HG02870 (cell line): ENCODE measurements around the gene METTL16.
"Not testable (repeated sequence)": the region's sequence is repeated elsewhere in the genome, so short reads cannot be mapped to it uniquely, and the experiment has no call there.

ENCODE experiments used
- ATAC-seq: cut with Tn5 transposase; IDR thresholded peaks from one replicate; pipeline ENCODE4 v1.9.1; 2021; ENCODE audit warnings: mild to moderate bottlenecking, moderate library complexity; ENCODE audit not compliant: unreplicated experiment

METTL16 gene, protein sequence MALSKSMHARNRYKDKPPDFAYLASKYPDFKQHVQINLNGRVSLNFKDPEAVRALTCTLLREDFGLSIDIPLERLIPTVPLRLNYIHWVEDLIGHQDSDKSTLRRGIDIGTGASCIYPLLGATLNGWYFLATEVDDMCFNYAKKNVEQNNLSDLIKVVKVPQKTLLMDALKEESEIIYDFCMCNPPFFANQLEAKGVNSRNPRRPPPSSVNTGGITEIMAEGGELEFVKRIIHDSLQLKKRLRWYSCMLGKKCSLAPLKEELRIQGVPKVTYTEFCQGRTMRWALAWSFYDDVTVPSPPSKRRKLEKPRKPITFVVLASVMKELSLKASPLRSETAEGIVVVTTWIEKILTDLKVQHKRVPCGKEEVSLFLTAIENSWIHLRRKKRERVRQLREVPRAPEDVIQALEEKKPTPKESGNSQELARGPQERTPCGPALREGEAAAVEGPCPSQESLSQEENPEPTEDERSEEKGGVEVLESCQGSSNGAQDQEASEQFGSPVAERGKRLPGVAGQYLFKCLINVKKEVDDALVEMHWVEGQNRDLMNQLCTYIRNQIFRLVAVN

GRCh38 chr17:2511462-2512369 lies at the start of gene METTL16:
Gene METTL16 (minus strand): TSS chr17:2511888. CDS start chr17:2502331, 9,557 bp downstream.
- peak; percentile 95 for ATAC-seq

DNA sequence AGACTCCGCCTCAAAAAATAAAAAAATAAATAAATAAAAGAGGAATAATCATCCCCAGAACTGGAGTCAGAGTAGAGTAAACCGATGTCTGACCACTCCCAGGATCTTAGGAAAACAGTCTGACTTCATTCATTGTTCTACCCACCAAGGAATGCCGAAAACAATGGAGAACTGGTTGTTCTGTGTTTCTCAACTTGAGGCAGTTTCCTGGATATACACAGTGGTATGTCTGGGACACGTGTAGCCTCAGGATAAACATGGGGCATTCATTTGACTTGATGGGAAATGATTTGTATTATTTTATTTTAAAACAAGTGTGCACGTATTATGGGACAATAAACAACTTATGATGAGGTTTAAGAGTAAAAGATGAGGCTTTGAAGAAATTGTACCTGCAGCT lies 49.0 kb upstream of the METTL16 start:
- no peak for ATAC-seq

DNA sequence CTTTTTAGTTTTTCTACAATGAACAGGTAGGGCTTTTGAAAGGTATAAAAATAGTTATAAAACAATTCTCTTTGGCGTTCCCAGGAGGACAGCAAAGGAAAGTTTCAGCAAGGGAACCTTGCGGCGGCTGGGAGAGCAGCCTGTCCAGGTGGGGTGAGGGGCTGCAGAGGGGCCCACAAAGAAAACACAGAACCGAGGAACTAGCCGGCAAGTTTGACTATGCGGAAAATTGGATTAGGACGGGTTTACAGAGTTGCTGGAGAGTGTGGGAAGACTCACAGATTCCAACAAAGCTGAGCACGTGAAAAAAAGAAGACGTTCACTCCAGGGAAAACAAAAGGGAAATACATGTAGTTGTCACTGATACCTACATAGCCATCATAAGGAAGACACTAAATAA lies 40.2 kb upstream of the METTL16 start:
- ATAC-seq, result no peak

DNA sequence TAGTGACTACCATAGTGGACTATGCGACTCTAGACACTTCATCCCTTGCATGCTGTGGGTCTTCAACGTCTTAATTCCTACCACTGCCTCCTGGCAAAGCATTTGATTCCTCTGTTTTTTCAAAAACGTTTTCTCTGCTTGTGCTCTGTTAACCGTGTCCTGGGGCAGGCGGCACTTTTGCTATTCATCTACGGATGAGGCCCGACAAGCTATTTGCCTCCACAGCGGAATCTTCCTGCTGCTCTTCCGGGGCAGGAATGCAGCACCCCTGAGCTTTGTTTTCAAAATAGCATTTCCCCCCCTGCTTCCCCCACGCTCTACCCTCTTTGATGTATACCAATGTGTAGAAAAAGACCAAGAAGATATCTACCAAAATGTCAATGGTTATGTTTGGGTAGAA lies 39.8 kb upstream of the METTL16 start:
- no peak for ATAC-seq

- ATAC-seq, result no peak
Observed at GRCh38 chr17:2549392-2550211, 37.9 kb upstream of the METTL16 start.

- ATAC-seq, result not testable (repeated sequence)
Observed at GRCh38 chr17:2548026-2548425, 36.3 kb upstream of the METTL16 start.

DNA sequence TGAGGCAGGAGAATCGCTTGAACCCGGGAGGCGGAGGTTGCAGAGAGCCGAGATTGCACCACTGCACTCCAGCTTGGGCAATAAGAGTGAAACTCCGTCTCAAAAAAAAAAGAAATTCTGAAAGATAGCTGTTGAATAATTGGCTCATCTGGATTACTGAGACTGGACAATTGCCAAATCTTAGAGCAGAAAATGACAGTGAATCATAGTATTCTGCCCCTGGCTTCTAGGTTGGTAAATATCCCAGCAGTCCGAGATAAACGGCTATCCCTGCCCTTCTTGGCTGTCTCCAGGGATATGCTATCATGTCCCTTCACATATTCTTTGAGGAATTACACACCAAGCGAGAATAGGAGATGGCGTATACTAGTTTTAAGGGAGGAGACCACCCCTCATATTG lies 35.5 kb upstream of the METTL16 start:
- no peak for ATAC-seq

DNA sequence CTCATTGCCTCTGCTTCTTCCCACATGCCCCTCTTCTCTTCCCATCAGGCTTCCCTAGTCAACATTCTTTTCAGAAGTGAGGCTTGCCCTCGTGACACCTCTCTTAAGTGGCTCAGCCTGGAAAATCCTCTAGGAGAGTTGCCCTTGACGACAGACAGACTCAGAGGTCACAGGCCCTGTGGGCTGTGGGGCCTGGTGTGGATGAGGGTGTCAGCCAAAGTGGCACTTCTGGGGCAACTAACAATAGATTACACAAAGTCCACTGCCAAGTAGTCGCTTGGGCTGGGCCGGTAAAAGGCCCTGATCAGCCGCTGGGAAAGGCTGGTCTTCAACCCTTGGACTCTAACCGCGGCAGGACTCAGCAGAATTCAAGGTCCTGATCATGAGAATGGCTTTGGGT lies 33.7 kb upstream of the METTL16 start:
- no peak for ATAC-seq

DNA sequence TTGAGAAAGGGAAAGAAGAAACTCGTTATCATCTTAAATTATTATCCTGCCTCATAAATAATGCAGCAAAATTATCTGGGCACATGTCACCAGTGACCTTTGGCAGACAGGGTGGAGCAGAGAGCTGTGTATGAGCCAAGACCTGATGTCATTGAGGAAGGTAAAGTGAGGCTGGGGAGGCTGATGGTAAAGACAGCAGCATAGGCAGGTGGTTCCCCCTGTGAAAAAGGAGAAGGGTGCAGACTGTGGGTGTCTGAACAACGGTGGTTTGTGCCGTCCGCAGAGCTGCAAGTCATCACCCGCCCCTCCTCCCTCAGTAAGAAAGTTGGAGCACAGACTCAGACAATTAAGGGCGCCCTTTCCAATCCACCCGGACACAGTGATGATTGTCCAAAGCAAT lies 30.8 kb upstream of the METTL16 start:
- no peak for ATAC-seq

- no peak for ATAC-seq
Observed at GRCh38 chr17:2542056-2542455, 30.4 kb upstream of the METTL16 start.

DNA sequence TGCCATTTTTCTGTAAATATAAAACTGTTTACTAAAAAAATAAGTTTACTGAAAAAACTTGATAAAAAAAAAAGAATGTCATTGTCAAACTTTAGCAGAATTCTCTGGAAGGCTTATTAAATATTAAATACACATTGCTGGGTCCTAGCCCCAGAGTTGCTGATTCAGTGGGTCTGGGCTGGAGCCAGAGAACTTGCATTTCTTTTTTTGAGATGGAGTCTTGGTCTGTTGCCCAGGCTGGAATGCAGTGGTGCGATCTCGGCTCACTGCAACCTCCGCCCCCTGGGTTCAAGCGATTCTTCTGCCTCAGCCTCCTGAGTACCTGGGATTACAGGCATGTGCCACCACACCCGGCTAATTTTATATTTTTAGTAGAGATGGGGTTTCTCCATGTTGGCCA lies 25.9 kb upstream of the METTL16 start:
- not testable (repeated sequence) for ATAC-seq

DNA sequence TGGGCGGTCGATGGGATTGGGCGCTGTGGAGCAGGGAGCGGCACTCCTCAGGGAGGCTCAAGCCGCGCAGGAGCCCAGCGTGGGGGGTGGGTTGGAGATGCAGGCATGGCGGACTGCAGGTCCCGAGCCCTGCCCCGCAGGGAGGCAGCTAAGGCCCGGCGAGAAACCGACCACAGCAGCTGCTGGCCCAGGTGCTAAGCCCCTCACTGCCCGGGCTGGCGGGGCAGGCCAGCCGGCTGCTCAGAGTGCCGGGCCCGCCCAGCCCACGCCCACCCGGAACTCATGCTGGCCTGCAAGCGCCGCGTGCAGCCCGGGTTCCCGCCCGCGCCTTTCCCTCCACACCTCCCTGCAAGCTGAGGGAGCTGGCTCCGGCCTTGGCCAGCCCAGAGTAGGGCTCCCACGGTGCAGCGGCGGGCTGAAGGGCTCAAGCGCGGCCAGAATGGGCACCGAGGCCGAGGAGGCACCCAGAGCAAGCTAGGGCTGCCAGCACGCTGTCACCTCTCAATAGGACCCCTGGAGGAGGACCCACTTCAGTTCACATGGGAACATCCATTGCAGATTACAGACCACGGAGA lies 20.5 kb upstream of the METTL16 start:
- ATAC-seq, result no peak

DNA sequence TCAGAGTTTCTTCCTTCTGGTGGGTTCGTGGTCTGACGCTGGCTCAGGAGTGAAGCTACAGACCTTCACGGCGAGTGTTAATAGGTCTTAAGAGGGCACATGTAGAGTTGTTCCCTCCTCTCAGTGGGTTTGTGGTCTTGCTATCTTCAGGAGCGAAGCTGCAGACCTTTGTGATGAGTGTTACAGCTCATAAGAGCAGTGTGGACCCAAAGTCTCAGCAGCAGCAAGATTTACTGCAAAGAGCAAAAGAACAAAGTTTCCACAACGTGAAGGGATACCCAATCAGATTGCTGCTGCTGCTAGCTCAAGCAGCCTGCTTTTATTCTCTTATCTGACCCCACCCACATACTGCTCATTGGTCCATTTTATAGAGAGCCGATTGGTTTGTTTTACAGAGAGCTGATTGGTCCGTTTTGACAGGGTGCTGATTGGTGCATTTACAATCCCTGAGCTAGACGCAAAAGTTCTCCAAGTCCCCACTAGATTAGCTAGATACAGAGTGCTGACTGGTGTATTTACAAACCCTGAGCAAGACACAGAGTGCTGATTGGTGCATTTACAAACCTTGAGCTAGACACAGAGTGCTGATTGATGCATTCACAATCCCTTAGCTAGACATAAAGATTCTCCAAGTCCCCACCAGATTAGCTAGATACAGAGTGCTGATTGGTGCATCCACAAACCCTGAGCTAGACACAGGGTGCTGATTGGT lies 19.7 kb upstream of the METTL16 start:
- not testable (repeated sequence) for ATAC-seq

DNA sequence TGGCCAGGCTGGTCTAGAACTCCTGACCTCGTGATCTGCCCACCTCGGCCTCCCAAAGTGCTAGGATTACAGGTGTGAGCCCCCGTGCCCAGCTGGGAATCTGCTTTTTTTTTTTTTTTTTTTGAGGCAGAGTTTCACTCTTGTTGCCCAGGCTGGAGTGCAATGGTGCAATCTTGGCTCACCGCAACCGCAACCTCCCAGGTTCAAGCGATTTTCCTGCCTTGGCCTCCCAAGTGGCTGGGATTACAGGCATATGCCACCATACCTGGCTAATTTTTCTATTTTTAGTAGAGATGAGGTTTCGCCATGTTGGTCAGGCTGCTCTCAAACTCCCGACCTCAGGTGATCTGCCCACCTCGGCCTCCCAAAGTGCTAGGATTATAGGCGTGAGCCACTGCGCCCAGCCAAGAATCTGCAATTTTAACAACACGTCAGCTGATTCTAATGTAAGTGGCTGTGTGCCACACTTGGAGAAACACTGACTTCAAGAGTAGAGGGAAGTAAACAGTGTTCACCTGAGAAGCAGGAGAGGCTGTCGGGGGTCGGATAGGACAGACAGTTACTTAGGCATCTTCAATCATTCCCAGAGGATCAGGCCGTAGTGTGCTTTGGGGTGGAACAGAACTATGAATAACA lies 10.2 kb upstream of the METTL16 start:
- ATAC-seq, result not testable (repeated sequence)

GRCh38 chr17:2521257-2521656 lies 9.6 kb upstream of the METTL16 start:
- ATAC-seq, result no peak

DNA sequence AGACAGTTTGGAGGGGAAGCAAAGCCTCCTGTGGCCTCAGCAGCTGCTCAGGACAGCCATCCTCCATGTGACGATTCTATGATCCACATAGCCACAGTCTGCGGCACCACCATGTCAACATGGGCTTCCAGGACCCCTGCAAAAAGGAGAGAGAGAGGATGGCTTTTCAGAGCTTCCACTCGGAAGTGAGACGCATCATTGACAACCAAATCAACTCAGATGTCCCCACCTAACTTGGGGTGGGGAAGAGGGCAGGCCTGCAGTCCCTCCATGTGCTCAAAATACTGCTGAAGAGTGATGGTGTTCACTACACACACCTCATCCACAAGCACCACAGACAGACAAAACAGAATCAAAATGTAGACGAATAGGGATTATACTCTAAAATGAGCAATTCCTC lies 5.9 kb upstream of the METTL16 start:
- ATAC-seq, result no peak

- no peak for ATAC-seq
Observed at GRCh38 chr17:2511138-2511461, 588 bp downstream of the METTL16 start.

DNA sequence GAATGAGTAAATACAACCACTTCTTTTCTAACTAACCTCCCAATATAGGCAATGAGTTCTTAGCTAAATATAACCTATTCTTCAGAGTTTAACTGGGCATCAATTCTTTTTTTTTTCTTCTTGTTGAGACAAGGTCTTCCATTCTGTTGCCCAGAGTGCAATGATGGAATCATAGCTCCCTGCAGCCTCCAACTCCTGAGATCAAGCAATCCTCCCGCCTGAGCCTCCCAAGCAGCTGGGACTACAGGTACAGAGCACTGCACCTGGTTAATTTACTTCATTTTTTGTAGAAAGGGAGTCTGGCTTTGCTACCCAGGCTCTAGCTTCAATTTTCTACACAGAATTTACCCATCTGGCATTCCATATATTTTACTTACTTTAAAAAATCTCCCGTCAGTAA lies 1.1 kb downstream of the METTL16 start:
- no peak for ATAC-seq

DNA sequence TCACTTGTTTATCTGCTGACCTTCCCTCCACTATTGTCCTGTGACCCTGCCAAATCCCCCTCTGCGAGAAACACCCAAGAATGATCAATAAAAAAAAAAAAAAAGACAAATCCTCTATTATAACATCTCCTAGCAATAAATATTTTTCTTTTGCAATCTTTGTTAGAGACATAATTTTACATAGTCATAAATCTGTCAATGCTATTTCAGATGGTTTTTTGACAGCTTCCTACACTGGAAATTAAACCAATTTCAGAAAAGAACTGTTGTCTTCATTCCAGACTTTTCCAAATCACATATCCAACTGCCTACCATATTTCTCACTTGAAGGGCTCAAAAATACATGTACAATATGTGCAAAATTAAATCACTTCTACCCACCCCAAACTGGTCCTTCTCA lies 3.7 kb downstream of the METTL16 start:
- no peak for ATAC-seq
